Smooth muscle cell (in vitro differentiated cells): ENCODE measurements around the gene BRWD1. TPM values are rescaled to one million over a fixed set of nuclear protein-coding genes. Genes with fewer than 3 reads are reported as not detected.

Experiments
- DNase-seq: peaks from one replicate; lab custom pipeline; 2025; ENCODE audit not compliant: unreplicated experiment; lab: John Stamatoyannopoulos, UW
- H2AFZ ChIP-seq: fragments of 200-600 bp; sonication (generic); 2 replicates; pipeline ENCODE4 v1.6.0; 2016; ENCODE audit warnings: antibody characterized with exemption, low read depth, mild to moderate bottlenecking
- H3F3A ChIP-seq: fragments of 200-600 bp; sonication (generic); 2 replicates; pipeline ENCODE4 v1.6.0; 2017; ENCODE audit warnings: antibody characterized with exemption, low read depth
- H3K27ac ChIP-seq: fragments of 200-600 bp; sonication (generic); 2 replicates; pipeline ENCODE4 v1.5.1; 2016; ENCODE audit warnings: low read depth, mild to moderate bottlenecking
- H3K27me3 ChIP-seq: fragments of 200-600 bp; sonication (generic); 2 replicates; pipeline ENCODE4 v1.6.1; 2016; ENCODE audit warnings: low read depth, mild to moderate bottlenecking
- H3K36me3 ChIP-seq: fragments of 200-600 bp; sonication (generic); 2 replicates; pipeline ENCODE4 v1.5.1; 2016; ENCODE audit warnings: low read depth
- H3K4me1 ChIP-seq: fragments of 200-600 bp; sonication (generic); 2 replicates; pipeline ENCODE4 v1.5.1; 2016; ENCODE audit warnings: low read depth
- H3K4me2 ChIP-seq: fragments of 200-600 bp; sonication (generic); 2 replicates; pipeline ENCODE4 v1.6.0; 2016; ENCODE audit warnings: mild to moderate bottlenecking
- H3K4me3 ChIP-seq: fragments of 200-600 bp; sonication (generic); 2 replicates; pipeline ENCODE4 v1.5.1; 2016; ENCODE audit warnings: mild to moderate bottlenecking
- H3K79me2 ChIP-seq: fragments of 200-600 bp; sonication (generic); 2 replicates; pipeline ENCODE4 v1.6.0; 2016; ENCODE audit warnings: low read depth, mild to moderate bottlenecking
- H3K9ac ChIP-seq: fragments of 200-600 bp; sonication (generic); 2 replicates; pipeline ENCODE4 v1.6.0; 2016; ENCODE audit warnings: low read depth
- H3K9me3 ChIP-seq: fragments of 200-600 bp; sonication (generic); replicated peaks from 2 replicates; pipeline ENCODE4 v1.5.1; 2016; ENCODE audit warnings: low read depth
- H4K20me1 ChIP-seq: fragments of 200-600 bp; sonication (generic); 2 replicates; pipeline ENCODE4 v1.6.0; 2016; ENCODE audit warnings: low read depth
- WGBS: methylation state at CpG from one replicate; pipeline ENCODE4 v1.1.7; 2016; ENCODE audit warnings: low lambda C conversion rate; 5-methylcytosine and 5-hydroxymethylcytosine counted together
- polyA plus RNA-seq: library from polyadenylated mRNA; unstranded; fragments of >200 nt; fragmentation: Nextera tagmentation; extraction: Ambion mirVana; gene quantifications from 2 replicates; pipeline ENCODE4 v1.2.1, GENCODE V29; 2016
- total RNA-seq: library from RNA; depleted of rRNA; stranded (reverse); fragments of >200 nt; gene quantifications from 2 replicates; pipeline ENCODE4 v1.2.3, GENCODE V29; 2014
- TF ChIP-seq, protein P1 (sequence below): fragments of 200-600 bp; sonication (generic); IDR thresholded peaks from 2 replicates; pipeline ENCODE4 v1.5.1; 2017; ENCODE audit warnings: borderline replicate concordance, mild to moderate bottlenecking, antibody characterized with exemption; ENCODE audit not compliant: insufficient read depth, poor library complexity, severe bottlenecking

The BRWD1 gene
- total and polyA plus RNA-seq, 2 experiments from 2014 or later, result 19.0 to 51.0 TPM

DNA sequence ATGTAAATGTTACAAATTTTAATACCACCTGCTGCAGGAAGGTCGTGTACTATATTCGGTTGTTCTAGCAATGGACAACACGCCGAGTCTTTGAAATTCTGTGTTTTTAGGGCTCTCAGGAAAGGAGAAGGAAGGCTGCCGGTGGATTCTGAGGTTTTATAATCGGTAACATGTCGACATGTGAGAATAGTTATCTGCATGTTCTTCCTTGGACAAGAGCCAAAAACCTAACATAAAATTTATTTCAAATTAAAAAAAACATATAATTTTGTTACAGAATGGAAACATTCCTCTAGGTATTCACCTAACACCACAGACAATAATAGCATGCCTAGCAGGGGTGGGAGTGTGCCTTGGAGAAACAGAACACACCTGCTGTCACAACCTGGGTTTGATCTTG is 135.0 kb downstream of the BRWD1 start:
- Histone ChIP-seq H3K79me2 (peaks cover 53% of the 10 kb centered on the region), H3K36me3 (no peaks in the 10 kb centered on the region)
- 96% methylated on average over 7 of the region's 7 CpGs for WGBS

DNA sequence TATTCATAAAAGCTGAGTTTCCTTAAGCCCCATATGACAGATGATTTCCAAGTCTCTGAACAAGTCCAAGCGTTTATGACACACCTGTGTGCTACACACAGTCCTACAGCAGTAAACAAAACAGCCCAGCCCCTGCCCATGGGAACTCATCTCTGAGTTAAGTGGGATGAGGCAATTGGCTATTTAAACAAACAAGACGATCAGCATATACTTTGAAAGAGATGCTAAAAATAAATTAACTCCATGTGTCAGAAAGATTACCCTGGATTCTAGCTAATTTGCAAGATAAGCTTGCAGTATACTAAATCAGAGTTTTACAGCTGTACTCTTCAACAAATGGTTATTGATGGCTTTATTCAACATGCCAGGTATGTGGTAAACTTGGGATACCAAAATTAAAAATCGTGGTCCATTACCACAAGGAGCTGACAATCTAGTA is 137.1 kb downstream of the BRWD1 start:
- H3K36me3 ChIP-seq, result no peaks in the 10 kb centered on the region
- DNase-seq, result no peak
- H3K27ac ChIP-seq, result peak overlapping the region; percentile 0
- H4K20me1 ChIP-seq, result peaks cover 2% of the 10 kb centered on the region
- peaks cover 35% of the 10 kb centered on the region for H3K79me2 ChIP-seq
- no peak overlapping the region for H2AFZ ChIP-seq
- no peaks in the 10 kb centered on the region for H3K9me3 ChIP-seq
- no peak overlapping the region for H3K4me2 ChIP-seq
- TF ChIP-seq, protein P1, sequence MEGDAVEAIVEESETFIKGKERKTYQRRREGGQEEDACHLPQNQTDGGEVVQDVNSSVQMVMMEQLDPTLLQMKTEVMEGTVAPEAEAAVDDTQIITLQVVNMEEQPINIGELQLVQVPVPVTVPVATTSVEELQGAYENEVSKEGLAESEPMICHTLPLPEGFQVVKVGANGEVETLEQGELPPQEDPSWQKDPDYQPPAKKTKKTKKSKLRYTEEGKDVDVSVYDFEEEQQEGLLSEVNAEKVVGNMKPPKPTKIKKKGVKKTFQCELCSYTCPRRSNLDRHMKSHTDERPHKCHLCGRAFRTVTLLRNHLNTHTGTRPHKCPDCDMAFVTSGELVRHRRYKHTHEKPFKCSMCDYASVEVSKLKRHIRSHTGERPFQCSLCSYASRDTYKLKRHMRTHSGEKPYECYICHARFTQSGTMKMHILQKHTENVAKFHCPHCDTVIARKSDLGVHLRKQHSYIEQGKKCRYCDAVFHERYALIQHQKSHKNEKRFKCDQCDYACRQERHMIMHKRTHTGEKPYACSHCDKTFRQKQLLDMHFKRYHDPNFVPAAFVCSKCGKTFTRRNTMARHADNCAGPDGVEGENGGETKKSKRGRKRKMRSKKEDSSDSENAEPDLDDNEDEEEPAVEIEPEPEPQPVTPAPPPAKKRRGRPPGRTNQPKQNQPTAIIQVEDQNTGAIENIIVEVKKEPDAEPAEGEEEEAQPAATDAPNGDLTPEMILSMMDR, result no peak
- no peaks in the 10 kb centered on the region for H3K27me3 ChIP-seq
- 32% methylated on average over 3 of the region's 3 CpGs for WGBS
- no peak overlapping the region for H3K9ac ChIP-seq
- H3K4me3 ChIP-seq, result no peak overlapping the region
- peaks cover 7% of the 10 kb centered on the region for H3F3A ChIP-seq
- H3K4me1 ChIP-seq, result no peaks in the 10 kb centered on the region

More for the DNA sequence above, 135.0 kb downstream of the BRWD1 start:
- DNase-seq, result no peak
- H2AFZ ChIP-seq, result no peak overlapping the region
- H3K27ac ChIP-seq, result no peak overlapping the region
- H3K4me3 ChIP-seq, result no peak overlapping the region
- H3K27me3 ChIP-seq, result no peaks in the 10 kb centered on the region
- peaks cover 11% of the 10 kb centered on the region for H3K4me1 ChIP-seq
- no peak overlapping the region for H3K4me2 ChIP-seq
- H3K9ac ChIP-seq, result no peak overlapping the region
- H4K20me1 ChIP-seq, result peaks cover 13% of the 10 kb centered on the region
- no peaks in the 10 kb centered on the region for H3K9me3 ChIP-seq
- TF ChIP-seq, protein P1, result no peak
- H3F3A ChIP-seq, result peaks cover 7% of the 10 kb centered on the region

DNA sequence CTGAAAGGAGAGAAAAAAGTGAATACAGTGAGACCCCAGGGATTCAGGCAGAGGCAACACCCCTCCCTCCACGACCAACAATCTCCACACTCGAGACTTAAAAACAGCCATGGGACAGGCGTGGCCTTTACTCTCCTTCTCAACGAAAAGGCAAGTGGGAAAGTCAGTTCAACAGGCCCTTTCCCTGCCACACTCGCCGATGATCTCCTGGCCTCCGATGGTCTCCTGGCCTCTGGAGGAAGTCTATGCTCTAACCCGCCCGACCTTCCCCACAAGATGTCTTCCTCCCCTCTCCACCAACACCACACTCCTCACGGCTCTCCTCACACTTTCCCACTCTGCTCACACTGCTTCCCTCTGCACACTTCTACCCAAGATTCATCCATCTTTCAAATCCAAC is 137.8 kb downstream of the BRWD1 start:
- WGBS, result 93% methylated on average over 10 of the region's 10 CpGs
- no peaks in the 10 kb centered on the region for H3K9me3 ChIP-seq
- TF ChIP-seq, protein P1, result no peak
- H2AFZ ChIP-seq, result no peak overlapping the region
- peaks cover 7% of the 10 kb centered on the region for H3F3A ChIP-seq
- H3K4me3 ChIP-seq, result no peak overlapping the region
- H3K27me3 ChIP-seq, result no peaks in the 10 kb centered on the region
- peak overlapping the region; percentile 0 for H3K27ac ChIP-seq
- H3K9ac ChIP-seq, result no peak overlapping the region
- H4K20me1 ChIP-seq, result no peaks in the 10 kb centered on the region
- peaks cover 29% of the 10 kb centered on the region for H3K79me2 ChIP-seq
- H3K4me2 ChIP-seq, result no peak overlapping the region
- no peaks in the 10 kb centered on the region for H3K36me3 ChIP-seq
- DNase-seq, result no peak
- H3K4me1 ChIP-seq, result no peaks in the 10 kb centered on the region

DNA sequence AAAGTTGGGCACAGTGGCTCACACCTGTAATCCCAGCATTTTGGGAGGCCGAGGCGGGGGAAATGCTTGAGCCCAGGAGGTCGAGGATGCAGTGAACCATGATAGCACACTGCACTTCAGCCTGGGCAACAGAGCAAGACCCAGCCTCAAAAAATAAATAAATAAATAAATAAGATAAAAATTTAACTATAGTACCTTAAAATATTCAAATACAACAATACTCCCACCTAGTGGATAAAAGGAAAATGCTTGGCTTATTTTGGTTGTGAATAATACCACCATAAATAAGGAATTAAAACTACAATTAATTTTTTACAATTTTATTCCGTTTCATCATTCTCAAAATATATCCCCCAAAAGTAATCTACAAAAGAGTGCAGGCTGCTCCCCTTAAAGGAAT is 138.3 kb downstream of the BRWD1 start:
- H3K4me1 ChIP-seq, result no peaks in the 10 kb centered on the region
- WGBS, result 93% methylated on average over 4 of the region's 4 CpGs
- H3K4me2 ChIP-seq, result no peak overlapping the region
- no peak overlapping the region for H3K9ac ChIP-seq
- H3K4me3 ChIP-seq, result no peak overlapping the region
- no peaks in the 10 kb centered on the region for H4K20me1 ChIP-seq
- H3F3A ChIP-seq, result peaks cover 7% of the 10 kb centered on the region
- H3K27me3 ChIP-seq, result no peaks in the 10 kb centered on the region
- H3K9me3 ChIP-seq, result no peaks in the 10 kb centered on the region
- no peak overlapping the region for H2AFZ ChIP-seq
- TF ChIP-seq, protein P1, result peak; percentile 76
- DNase-seq, result no peak
- H3K36me3 ChIP-seq, result no peaks in the 10 kb centered on the region
- H3K79me2 ChIP-seq, result peaks cover 24% of the 10 kb centered on the region
- H3K27ac ChIP-seq, result no peak overlapping the region
